H1 (cell line): ENCODE data around the gene ZBTB7B. TPM values are rescaled to one million over a fixed set of nuclear protein-coding genes. Genes with fewer than 3 reads are reported as not detected.
A peak's percentile ranks its signal among the peaks of the same experiment; 100 is the strongest.

Source experiments
- CTCF ChIA-PET: fragments of 300-600 bp; sonication (Branson Sonifier 250); formaldehyde crosslinking; loops from one replicate; lab custom pipeline; 2021; ENCODE audit not compliant: partially characterized antibody; lab: Charles Lee
- POLR2A ChIA-PET: fragments of 300-600 bp; sonication (Branson Sonifier 250); formaldehyde crosslinking; loops from one replicate; lab custom pipeline; 2021; ENCODE audit warnings: inconsistent platforms; ENCODE audit not compliant: partially characterized antibody; lab: Charles Lee
- DNase-seq, 2 experiments: peaks; one replicate each; pipeline versions ENCODE4 v3.0.0 to v3.0.0-alpha.2; 2010 to 2022; ENCODE audit warnings: low spot score in 2 of 2, low read depth in 1 of 2, mixed read lengths in 1 of 2
- FAIRE-seq: peaks from 2 replicates; lab custom pipeline; 2011; peaks lifted over from hg19 to GRCh38; lab: Jason Lieb, UNC
- H2AFZ ChIP-seq: 2 replicates; pipeline ENCODE4 v1.8.1; 2012; ENCODE audit warnings: low read length, inconsistent platforms
- H2AK5ac ChIP-seq: 2 replicates; pipeline ENCODE4 v1.6.1; 2013; ENCODE audit warnings: low read depth, low read length
- H2BK120ac ChIP-seq: replicated peaks from 2 replicates; pipeline ENCODE3; 2013; ENCODE audit warnings: low read depth, low read length, inconsistent platforms
- H2BK12ac ChIP-seq: 2 replicates; pipeline ENCODE4 v1.6.1; 2013; ENCODE audit warnings: low read depth, low read length
- H2BK15ac ChIP-seq: 2 replicates; pipeline ENCODE4 v1.6.1; 2013; ENCODE audit warnings: low read length
- H2BK20ac ChIP-seq: 2 replicates; pipeline ENCODE4 v1.6.1; 2013; ENCODE audit warnings: low read length
- H2BK5ac ChIP-seq: 2 replicates; pipeline ENCODE4 v1.6.1; 2013; ENCODE audit warnings: low read depth, low read length
- H3K14ac ChIP-seq: 2 replicates; pipeline ENCODE4 v1.6.1; 2013; ENCODE audit warnings: inconsistent platforms; ENCODE audit not compliant: insufficient read length
- H3K18ac ChIP-seq: 2 replicates; pipeline ENCODE4 v1.6.1; 2013; ENCODE audit warnings: low read length; ENCODE audit errors: extremely low read depth
- H3K23ac ChIP-seq: 2 replicates; pipeline ENCODE4 v1.6.1; 2013; ENCODE audit warnings: inconsistent platforms; ENCODE audit not compliant: insufficient read length
- H3K23me2 ChIP-seq: 2 replicates; pipeline ENCODE4 v1.6.1; 2013; ENCODE audit warnings: low read depth, low read length
- H3K27ac ChIP-seq: 2 replicates; pipeline ENCODE4 v1.6.1; 2011; ENCODE audit warnings: low read depth, low read length, inconsistent platforms
- H3K27me3 ChIP-seq, 4 experiments: replicated peaks in 1 of 4; 1 replicate in 1 of 4; 2 replicates in 3 of 4; pipeline versions ENCODE4 v1.6.1 to v1.8.1; 2011 to 2013; ENCODE audit warnings: low read length in 3 of 4, mild to moderate bottlenecking in 3 of 4, inconsistent platforms in 2 of 4, mixed read lengths in 2 of 4, moderate library complexity in 1 of 4; ENCODE audit not compliant: control insufficient read depth in 3 of 4, insufficient read depth in 3 of 4; ENCODE audit errors: extremely low read depth in 1 of 4
- H3K36me3 ChIP-seq, 4 experiments: 2 replicates each; pipeline versions ENCODE4 v1.6.1 to v1.8.1; 2011 to 2013; ENCODE audit warnings: mild to moderate bottlenecking in 4 of 4, low read length in 3 of 4, moderate library complexity in 2 of 4, control low read depth in 1 of 4, inconsistent platforms in 1 of 4; ENCODE audit not compliant: insufficient read depth in 4 of 4, control insufficient read depth in 2 of 4
- H3K4ac ChIP-seq: replicated peaks from 2 replicates; pipeline ENCODE3; 2013; ENCODE audit warnings: low read length, low read depth, mixed read lengths, inconsistent platforms; ENCODE audit not compliant: insufficient read length
- H3K4me1 ChIP-seq, 4 experiments: replicated peaks in 1 of 4; 1 replicate in 1 of 4; 2 replicates in 3 of 4; pipeline versions ENCODE4 v1.6.1 to v1.8.1; 2011 to 2013; ENCODE audit warnings: low read length in 3 of 4, inconsistent platforms in 2 of 4, mixed read lengths in 1 of 4; ENCODE audit not compliant: insufficient read depth in 4 of 4, control insufficient read depth in 3 of 4
- H3K4me2 ChIP-seq, 2 experiments: 2 replicates each; pipeline versions ENCODE4 v1.6.1 to v1.8.1; 2011 to 2013; ENCODE audit warnings: low read depth in 2 of 2, low read length in 2 of 2, control low read depth in 1 of 2, inconsistent platforms in 1 of 2, mild to moderate bottlenecking in 1 of 2; ENCODE audit not compliant: insufficient read depth in 1 of 2
- H3K4me3 ChIP-seq, 4 experiments: fragments of 200-600, 300-600 bp in 1 of 4; sonication (generic), shearing (Covaris generic), sonication (Bioruptor Twin) in 1 of 4; 2 replicates each; pipeline versions ENCODE4 v1.5.1 to v1.8.1; 2011 to 2016; ENCODE audit warnings: low read length in 4 of 4, low read depth in 3 of 4, control low read depth in 2 of 4, inconsistent platforms in 2 of 4, mild to moderate bottlenecking in 2 of 4, mixed read lengths in 1 of 4, moderate library complexity in 1 of 4; ENCODE audit not compliant: insufficient read depth in 2 of 4; ENCODE audit errors: extremely low read depth in 1 of 4
- H3K56ac ChIP-seq: replicated peaks from 2 replicates; pipeline ENCODE3; 2013; ENCODE audit warnings: low read depth, mild to moderate bottlenecking, mixed read lengths, low read length, inconsistent platforms; ENCODE audit not compliant: insufficient read length
- H3K79me1 ChIP-seq: 2 replicates; pipeline ENCODE4 v1.6.1; 2013; ENCODE audit warnings: low read depth, low read length, control low read depth
- H3K79me2 ChIP-seq, 2 experiments: 2 replicates each; pipeline versions ENCODE4 v1.6.1 to v1.8.1; 2012 to 2013; ENCODE audit warnings: low read length in 2 of 2, mild to moderate bottlenecking in 2 of 2, inconsistent platforms in 1 of 2; ENCODE audit not compliant: insufficient read depth in 2 of 2, control insufficient read depth in 1 of 2
- H3K9ac ChIP-seq, 4 experiments: replicated peaks in 1 of 4; 1 replicate in 1 of 4; 2 replicates in 3 of 4; pipeline versions ENCODE4 v1.6.1 to v1.8.1; 2011 to 2013; ENCODE audit warnings: low read depth in 3 of 4, low read length in 3 of 4, control low read depth in 2 of 4, mild to moderate bottlenecking in 2 of 4, moderate library complexity in 2 of 4, inconsistent platforms in 1 of 4; ENCODE audit errors: extremely low read depth in 1 of 4
- H3K9me3 ChIP-seq, 2 experiments: 2 replicates each; pipeline versions ENCODE4 v1.6.1 to v1.8.1; 2012 to 2013; ENCODE audit warnings: mild to moderate bottlenecking in 2 of 2, moderate library complexity in 2 of 2, control low read depth in 1 of 2, inconsistent platforms in 1 of 2, low read depth in 1 of 2, low read length in 1 of 2, mixed read lengths in 1 of 2; ENCODE audit not compliant: insufficient read depth in 2 of 2
- H4K20me1 ChIP-seq, 2 experiments: replicated peaks in 1 of 2; 2 replicates each; pipeline versions ENCODE3 to v1.8.1; 2011 to 2013; ENCODE audit warnings: inconsistent platforms in 2 of 2, low read length in 2 of 2, mild to moderate bottlenecking in 1 of 2; ENCODE audit not compliant: insufficient read depth in 2 of 2, control insufficient read depth in 1 of 2
- H4K5ac ChIP-seq: 2 replicates; pipeline ENCODE4 v1.6.1; 2013; ENCODE audit warnings: low read length, low read depth, mixed read lengths, inconsistent platforms; ENCODE audit not compliant: insufficient read length
- H4K8ac ChIP-seq: 2 replicates; pipeline ENCODE4 v1.8.0; 2013; ENCODE audit warnings: mild to moderate bottlenecking, moderate library complexity, low read length, inconsistent platforms; ENCODE audit not compliant: insufficient read depth; ENCODE audit errors: extremely low read depth
- H4K91ac ChIP-seq: replicated peaks from 2 replicates; pipeline ENCODE3; 2013; ENCODE audit warnings: low read length, mixed read lengths, inconsistent platforms; ENCODE audit not compliant: insufficient read length
- ASH2L ChIP-seq: fragments of 200-600, 300-600 bp; sonication (generic); IDR thresholded peaks from one replicate; pipeline ENCODE4 v1.7.1; 2017; ENCODE audit warnings: low read length
- BACH1 ChIP-seq: IDR thresholded peaks from 2 replicates; pipeline ENCODE4 v1.6.1; 2012; ENCODE audit warnings: low read length, improper control_type of control experiment
- BCL11A ChIP-seq, 2 experiments: IDR thresholded peaks; one replicate each; pipeline ENCODE4 v1.6.1; 2011; ENCODE audit warnings: low read depth in 2 of 2, low read length in 2 of 2, mild to moderate bottlenecking in 2 of 2
- CEBPB ChIP-seq: IDR thresholded peaks from 2 replicates; pipeline ENCODE4 v1.6.1; 2012; ENCODE audit warnings: low read depth, low read length
- EP300 ChIP-seq, 2 experiments: IDR thresholded peaks; 1 replicate in 1 of 2; 2 replicates in 1 of 2; pipeline ENCODE4 v1.6.1; 2011 to 2012; ENCODE audit warnings: low read depth in 2 of 2, low read length in 2 of 2, mild to moderate bottlenecking in 2 of 2, borderline replicate concordance in 1 of 2, inconsistent platforms in 1 of 2, moderate library complexity in 1 of 2
- KDM4A ChIP-seq: IDR thresholded peaks from one replicate; pipeline ENCODE4 v1.7.1; 2012; ENCODE audit warnings: low read depth, mild to moderate bottlenecking, moderate library complexity, low read length, inconsistent platforms; ENCODE audit not compliant: severe bottlenecking
- RNF2 ChIP-seq: fragments of 200-900, 300-1000 bp; sonication (generic); IDR thresholded peaks from 2 replicates; pipeline ENCODE4 v1.7.1; 2016; ENCODE audit warnings: borderline replicate concordance, low read depth, mild to moderate bottlenecking, antibody characterized with exemption, low read length; ENCODE audit not compliant: poor library complexity, severe bottlenecking; ENCODE audit errors: missing control alignments
- SAP30 ChIP-seq: fragments of 300-600 bp; sonication (generic); IDR thresholded peaks from 2 replicates; pipeline ENCODE4 v1.7.1; 2012; ENCODE audit warnings: low read length, moderate library complexity, mild to moderate bottlenecking, inconsistent platforms; ENCODE audit not compliant: insufficient read depth, insufficient replicate concordance
- SIN3A ChIP-seq, 2 experiments: IDR thresholded peaks in 1 of 2; conservative IDR thresholded peaks in 1 of 2; 2 replicates each; pipeline ENCODE4 v1.6.1; 2011 to 2012; ENCODE audit warnings: low read length in 2 of 2, improper control_type of control experiment in 1 of 2, low read depth in 1 of 2, mild to moderate bottlenecking in 1 of 2
- TAF1 ChIP-seq: IDR thresholded peaks from 2 replicates; pipeline ENCODE4 v1.6.1; 2011; ENCODE audit warnings: mild to moderate bottlenecking, low read depth, low read length
- YY1 ChIP-seq: IDR thresholded peaks from 2 replicates; pipeline ENCODE4 v1.6.1; 2011; ENCODE audit warnings: low read depth, mild to moderate bottlenecking, low read length
- WGBS, 2 experiments: shearing (Covaris generic) in 1 of 2; methylation state at CpG; one replicate each; pipeline versions ENCODE4 v1.1.6 to v1.1.7; 2013 to 2015; ENCODE audit warnings: low lambda C conversion rate in 2 of 2, mixed read lengths in 2 of 2, inconsistent platforms in 1 of 2, low coverage in 1 of 2, missing lambda C conversion rate in 1 of 2; ENCODE audit not compliant: insufficient replicate concordance in 2 of 2, insufficient coverage in 1 of 2, insufficient read length in 1 of 2; ENCODE audit errors: extremely low coverage in 1 of 2, missing lambda C conversion rate in 1 of 2; 5-methylcytosine and 5-hydroxymethylcytosine counted together
- polyA plus RNA-seq, 7 experiments: library from polyadenylated mRNA; depleted of rRNA in 3 of 7; stranded (reverse) in 5 of 7; unstranded in 2 of 7; fragments of >200 nt in 5 of 7; fragments of 200-250 nt in 2 of 7; gene quantifications; 1 replicate in 5 of 7; 2 replicates in 1 of 7; 4 replicates in 1 of 7; pipeline versions ENCODE4 v1.2.1 to v1.2.3, GENCODE V29; 2011 to 2013; ENCODE audit warnings: missing spikeins in 2 of 7, mixed read lengths in 2 of 7
- total RNA-seq: library from RNA; stranded (reverse); fragmentation: NEBNext Ultra II Directional; extraction: Animal tissue kit (Norgen Biotek cat#: 25700); gene quantifications from 2 replicates; pipeline ENCODE4 v1.2.1, GENCODE V29; 2021

The ZBTB7B gene
- total and polyA plus RNA-seq, 2 of the 8 experiments (the other 6 are each of a cell fraction or from before 2014, with no cell fraction given): 24.5 to 36.9 TPM

DNA sequence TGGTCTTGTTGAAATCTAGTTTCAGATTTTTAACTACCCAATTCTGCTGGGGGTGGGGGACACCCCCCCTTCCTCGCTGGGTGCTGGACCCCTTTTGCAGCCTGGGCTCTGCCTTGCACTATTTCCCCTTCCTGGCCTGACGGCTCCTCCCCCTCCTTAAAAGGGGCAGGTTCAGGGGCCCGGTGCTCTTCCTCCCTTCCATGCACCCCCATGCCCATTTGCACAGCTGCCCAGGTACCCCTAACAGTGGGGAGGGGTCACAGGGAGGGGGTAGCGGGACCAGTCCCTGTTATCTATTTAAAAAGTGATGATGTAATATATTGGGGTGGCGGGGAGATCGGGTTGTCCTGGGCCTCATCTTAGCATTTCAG lies 15.3 kb downstream of the ZBTB7B start:
- ChIA-PET CTCF (interaction anchor here (0.6 to 18.6 kb wide), 18 partner anchors 8 to 211 kb away, joined by 3 to 354 read pairs (median 4); partner anchors contain the start of genes ADAM15, DCST1, DCST2 and EFNA4), POLR2A (interaction anchor here (0.6 to 14.8 kb wide), 10 partner anchors 13 to 82 kb away, joined by 4 to 128 read pairs (median 10); partner anchors contain the start of genes ADAM15, CKS1B, DCST1 and DCST2)
- TF ChIP-seq CEBPB (no peak), BACH1 (no peak), SIN3A (conservative IDR thresholded peaks at IDR 0.05 in 1 of 2, IDR thresholded peaks at IDR 0.05 in 1 of 2; ENCODE audit: low read depth in 1 of 2, low read length in 2 of 2) (no peak), KDM4A (no peak), EP300 (IDR thresholded peaks at IDR 0.05; ENCODE audit: borderline replicate concordance in 1 of 2, low read depth in 2 of 2, low read length in 2 of 2) (no peak), ASH2L (no peak), YY1 (no peak), TAF1 (no peak), RNF2 (no peak), SAP30 (no peak), BCL11A (IDR thresholded peaks at IDR 0.05; ENCODE audit: low read depth in 2 of 2, low read length in 2 of 2) (no peak)

More for the DNA sequence above, 15.3 kb downstream of the ZBTB7B start:
- H3K27me3 ChIP-seq: peaks cover 0 to 2% (median 0%) of the 10 kb centered on the region in 4 experiments; a peak in 1 of 7 replicates
- FAIRE-seq: no peak
- H3K9ac ChIP-seq: no peak overlapping the region
- no peak overlapping the region for H3K27ac ChIP-seq
- peaks cover 0 to 5% of the 10 kb centered on the region in 2 experiments; a peak in 2 of 4 replicates for H3K79me2 ChIP-seq
- H3K9me3 ChIP-seq: no peaks in the 10 kb centered on the region
- no peak overlapping the region for H4K5ac ChIP-seq
- peak in 1 of 2 experiments; percentile 56 for DNase-seq
- no peak overlapping the region for H2BK15ac ChIP-seq
- H3K56ac ChIP-seq: no peak overlapping the region
- peak overlapping the region in 3 of 4 experiments; percentile 36 to 60 (median 42); a peak in 4 of 8 replicates for H3K4me3 ChIP-seq
- no peak overlapping the region for H2AFZ ChIP-seq
- H3K18ac ChIP-seq: peak overlapping the region; percentile 3; the same call in 1 of the 2 replicates
- H3K79me1 ChIP-seq: peaks cover 1% of the 10 kb centered on the region; the same call in 1 of the 2 replicates
- 37% methylated on average over 3 of the region's 6 CpGs; no CpG with 5 or more reads in 1 of the 2 experiments for WGBS, 2 experiments
- H2BK12ac ChIP-seq: no peak overlapping the region
- H3K23me2 ChIP-seq: no peaks in the 10 kb centered on the region
- H2BK20ac ChIP-seq: no peak overlapping the region
- H4K91ac ChIP-seq: no peak overlapping the region
- H4K20me1 ChIP-seq: no peaks in the 10 kb centered on the region
- peaks cover 0 to 29% (median 13%) of the 10 kb centered on the region in 4 experiments; a peak in 4 of 8 replicates for H3K36me3 ChIP-seq
- H2AK5ac ChIP-seq: no peak overlapping the region
- 0 out of 2 replicates have a peak overlapping the region, but pooled peaks have one; percentile 45 for H4K8ac ChIP-seq
- no peak overlapping the region for H2BK120ac ChIP-seq
- no peak overlapping the region for H3K14ac ChIP-seq
- H2BK5ac ChIP-seq: no peak overlapping the region
- H3K4me1 ChIP-seq: peaks cover 2 to 16% (median 10%) of the 10 kb centered on the region in 4 experiments; a peak in 6 of 7 replicates
- peak overlapping the region; percentile 4 to 59; a peak in 3 of 4 replicates for H3K4me2 ChIP-seq
- no peak overlapping the region for H3K23ac ChIP-seq
- H3K4ac ChIP-seq: no peak overlapping the region
